GM18909 (cell line): ENCODE results near the gene PAOX.
"Not testable (repeated sequence)": the region's sequence is repeated elsewhere in the genome, so short reads cannot be mapped to it uniquely, and the experiment has no call there.

Experiments used
- ATAC-seq: cut with Tn5 transposase; IDR thresholded peaks from one replicate; pipeline ENCODE4 v1.9.1; 2021; ENCODE audit warnings: mild to moderate bottlenecking; ENCODE audit not compliant: unreplicated experiment, poor library complexity

PAOX gene

DNA sequence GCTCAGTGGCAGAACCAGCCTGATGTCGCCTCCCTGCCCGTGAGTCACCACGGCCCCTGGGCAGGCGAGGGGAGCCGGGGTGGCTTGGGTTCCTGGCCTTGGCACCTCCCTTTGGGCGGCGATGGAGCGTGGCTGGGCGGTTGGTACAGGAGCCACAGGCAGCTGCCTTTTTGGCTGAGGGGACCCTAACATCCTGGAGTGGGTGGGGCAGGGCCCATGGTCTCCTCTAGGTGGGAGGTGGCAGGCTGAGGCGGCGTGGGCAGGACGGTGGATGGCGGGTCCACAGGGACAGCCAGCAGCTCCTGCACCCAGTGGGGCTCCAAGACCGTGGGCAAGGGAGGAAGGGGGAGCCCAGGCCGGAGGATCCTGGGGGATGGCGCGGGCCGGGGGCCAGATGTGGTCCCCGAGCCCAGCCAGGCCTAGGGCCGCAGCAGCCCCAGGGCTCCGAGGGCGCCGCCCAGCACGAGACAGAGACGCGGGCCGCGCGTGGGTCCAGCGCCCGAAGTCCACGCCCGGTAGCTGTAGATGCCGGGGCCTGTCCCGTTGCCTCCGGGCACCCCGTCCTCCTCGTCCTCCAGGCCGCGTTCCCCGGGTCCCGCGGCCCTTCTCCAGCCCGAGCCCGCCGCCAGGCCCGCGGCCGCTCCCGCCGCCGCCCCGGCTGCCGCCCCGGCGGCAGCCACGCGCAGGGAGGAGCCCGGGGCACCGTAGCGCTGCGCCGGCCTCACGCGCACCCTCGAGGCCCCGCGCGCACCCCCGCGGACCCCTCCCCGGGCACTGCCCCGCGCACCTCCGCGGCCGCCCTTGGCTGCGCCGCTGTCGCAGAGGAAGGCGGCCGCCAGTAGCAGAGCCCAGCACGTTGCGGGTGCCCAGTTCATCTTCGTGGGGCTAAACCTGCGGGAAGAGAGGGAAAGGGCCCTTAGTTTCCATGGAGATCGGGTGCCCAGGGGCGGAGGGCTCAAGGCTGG lies 44.0 kb downstream of the PAOX start:
- no peak for ATAC-seq

DNA sequence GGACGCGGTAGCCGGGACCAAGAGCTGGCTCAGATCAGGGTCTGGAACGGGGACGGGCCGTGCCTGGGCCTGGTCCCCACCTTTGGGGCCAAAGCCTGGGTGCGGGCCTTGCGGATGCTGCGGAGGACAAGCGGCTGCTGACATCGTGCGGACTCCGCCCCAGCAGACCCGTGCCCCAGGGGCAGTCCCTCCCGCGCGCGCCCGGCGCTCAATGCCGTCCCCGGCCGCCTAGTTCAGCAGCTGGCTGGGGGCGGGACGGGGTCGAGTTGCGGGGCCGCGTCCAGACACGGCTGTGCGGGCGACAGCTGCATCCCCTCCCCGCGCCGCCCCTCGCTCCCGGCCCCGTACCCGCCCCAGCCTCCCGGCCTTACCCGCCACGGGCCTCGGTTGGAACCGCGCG lies 45.0 kb downstream of the PAOX start:
- ATAC-seq = not testable (repeated sequence)

DNA sequence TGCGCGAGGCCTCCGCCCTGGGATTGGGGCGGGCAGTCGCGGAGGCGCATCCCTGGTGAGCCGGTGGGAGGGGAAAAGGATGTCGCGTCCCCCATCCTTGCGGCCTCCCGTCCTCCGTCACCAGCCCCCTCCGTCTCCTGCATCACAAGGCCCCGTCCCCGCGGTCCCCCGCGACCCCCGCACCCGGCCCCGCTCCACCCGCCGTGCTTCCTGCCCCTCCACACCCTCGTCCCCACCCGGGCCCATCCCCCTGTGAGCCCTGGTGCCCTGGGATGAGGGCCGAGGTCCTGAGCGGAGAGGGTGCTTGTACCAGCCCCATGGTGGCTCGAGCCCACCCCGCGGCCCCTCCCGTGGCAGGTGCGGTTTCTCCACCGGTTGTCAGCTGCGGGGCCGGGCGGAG lies 45.5 kb downstream of the PAOX start, which contains the start of gene SPRN:
Gene SPRN (minus strand): TSS at position 25 of the 400 bp plus-strand sequence. CDS start 944 bp downstream, outside the sequence.
- ATAC-seq = not testable (repeated sequence)

DNA sequence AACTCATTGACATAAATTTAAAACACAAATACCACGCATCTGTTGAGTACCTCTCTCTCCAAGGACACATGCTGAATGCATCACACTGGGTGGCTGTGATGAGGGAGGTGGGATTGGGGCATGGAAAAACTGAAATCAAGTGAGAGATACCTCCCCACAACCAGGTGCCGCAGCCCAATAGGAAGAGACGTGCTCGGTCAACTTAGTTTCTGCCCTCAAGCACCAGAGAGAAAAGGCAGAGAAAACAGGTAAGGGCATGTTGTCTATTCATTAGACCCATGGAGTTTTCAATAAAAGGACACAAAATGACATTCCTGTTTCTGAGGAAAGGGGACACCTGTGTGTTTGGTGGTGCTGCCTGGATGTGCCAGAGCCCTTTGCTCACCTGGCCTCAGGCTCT lies 50.5 kb downstream of the PAOX start:
- ATAC-seq = not testable (repeated sequence)

DNA sequence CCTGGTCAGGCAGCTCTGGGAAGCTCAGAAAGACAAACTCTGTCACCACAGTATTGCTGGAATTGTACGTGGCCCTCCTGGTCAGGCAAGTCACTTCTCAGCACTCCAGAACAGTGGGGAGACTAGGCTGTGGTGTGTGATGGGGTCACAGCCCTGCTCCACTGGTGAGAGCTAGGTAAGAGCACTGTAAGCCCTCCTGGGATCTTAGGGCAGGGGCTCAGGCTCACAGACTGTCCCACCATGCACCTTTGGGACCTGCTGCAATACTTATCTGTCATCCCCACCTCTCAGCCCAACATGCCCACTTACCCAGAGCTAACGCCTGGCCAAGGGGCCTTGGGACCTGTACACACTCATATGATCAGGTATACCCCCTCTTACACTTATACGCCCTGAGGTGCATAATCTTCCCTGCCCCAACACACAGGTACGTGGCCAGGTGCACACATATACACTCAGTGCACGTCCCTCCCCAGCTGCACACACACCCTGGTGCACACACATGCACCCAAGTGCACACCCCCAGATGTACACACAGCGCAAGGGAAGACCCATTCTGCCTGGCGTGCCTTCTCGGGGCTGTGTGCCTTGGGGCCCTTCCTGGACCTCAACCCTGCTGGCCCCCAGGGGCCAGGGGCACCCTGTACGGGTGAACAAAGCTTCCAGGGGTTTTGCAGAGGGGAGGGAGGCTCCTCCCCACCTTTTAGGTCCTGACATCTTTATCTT lies 53.0 kb downstream of the PAOX start:
- not testable (repeated sequence) for ATAC-seq

DNA sequence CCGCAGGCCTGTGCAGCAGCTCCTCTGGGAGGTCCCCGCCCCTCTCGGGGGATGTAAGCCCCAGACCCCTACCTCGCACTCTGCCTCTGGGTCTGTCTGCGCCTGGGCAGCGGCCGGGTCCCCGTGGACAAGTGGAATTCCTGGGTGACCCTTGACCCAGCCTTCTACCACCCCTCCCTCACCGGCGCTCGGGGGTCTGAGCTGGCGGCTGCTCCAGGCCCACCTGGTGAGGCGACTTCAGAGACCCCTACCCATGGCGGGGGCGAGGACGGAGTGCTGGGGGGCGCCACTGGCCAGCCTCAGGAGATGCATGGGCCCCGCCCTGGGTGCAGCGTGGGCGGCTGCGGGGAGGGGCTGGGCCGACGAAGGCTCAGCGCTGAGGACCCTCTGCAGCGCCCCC lies 53.7 kb downstream of the PAOX start:
- not testable (repeated sequence) for ATAC-seq

DNA sequence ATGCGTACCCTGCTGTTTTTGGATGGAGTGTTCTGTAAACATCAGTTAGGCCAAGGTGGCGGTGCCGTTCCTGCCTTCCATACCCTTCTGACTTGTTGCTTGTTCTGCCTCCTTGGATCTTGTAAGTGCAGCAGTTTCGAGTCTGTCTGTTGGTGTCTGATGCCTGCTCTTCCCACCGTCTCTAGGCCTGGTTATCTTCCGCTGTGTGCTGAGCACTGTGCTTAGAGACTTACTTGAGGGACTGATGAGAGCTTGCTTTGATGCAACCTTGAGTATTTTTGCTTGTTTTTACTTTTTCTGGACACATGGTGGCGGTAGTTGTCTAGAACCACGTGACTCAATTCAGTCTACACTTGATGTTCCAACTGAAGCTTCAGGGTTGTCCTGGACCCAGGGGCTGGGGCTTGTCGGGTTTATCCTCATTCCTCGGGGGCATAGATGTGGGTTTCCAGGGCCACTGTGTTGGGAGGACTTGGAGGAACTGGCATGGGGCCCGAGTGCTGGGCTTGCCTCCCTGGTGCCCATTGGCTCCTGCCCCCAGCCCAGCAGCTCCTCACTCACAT lies 59.7 kb downstream of the PAOX start:
- peak; percentile 46 for ATAC-seq

DNA sequence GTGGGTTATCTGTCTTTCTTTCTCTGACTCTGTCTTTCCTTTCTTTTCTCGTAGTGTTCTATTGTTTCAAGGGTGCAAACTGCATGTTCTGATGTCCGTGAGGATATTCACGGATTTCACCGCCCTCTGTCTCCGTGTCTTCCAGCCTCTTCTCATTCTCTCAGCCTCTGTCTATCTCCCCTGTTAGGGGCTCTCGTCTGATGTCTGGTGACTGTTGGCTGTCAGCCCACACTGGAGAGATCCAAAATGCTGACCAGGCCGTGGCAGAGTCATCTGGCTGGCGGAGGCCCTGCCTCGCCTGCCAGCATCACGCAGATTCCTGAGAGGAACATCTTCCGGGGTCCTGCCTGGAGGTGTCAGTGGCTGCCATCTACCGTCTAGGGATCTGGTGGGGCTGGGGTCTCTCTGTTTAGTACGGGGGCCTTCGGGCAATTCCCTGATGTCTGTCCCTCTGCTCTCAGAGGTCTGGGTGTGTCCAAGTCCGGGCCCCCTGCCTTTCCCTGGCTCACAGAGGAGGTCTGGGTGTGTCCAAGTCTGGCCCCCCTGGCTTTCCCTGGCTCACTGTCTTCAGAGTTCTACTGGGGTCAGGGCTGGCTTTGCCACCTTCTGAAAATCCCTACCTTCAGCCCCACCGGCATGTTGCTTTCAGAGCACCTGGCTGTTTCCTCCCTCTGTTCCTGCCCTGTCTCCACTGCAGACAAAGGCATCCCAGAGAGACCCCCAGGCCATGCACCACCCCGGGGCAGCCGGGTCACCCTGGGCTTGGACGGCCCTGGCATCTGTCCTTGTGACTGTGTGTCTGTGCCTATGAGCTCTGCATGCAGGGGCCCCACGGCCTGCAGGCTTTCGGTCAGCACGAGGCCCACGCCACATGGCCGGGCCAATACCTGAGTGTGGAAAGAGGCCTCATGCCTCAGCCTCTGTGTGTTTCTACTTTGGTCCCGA lies 60.7 kb downstream of the PAOX start:
- no peak for ATAC-seq

DNA sequence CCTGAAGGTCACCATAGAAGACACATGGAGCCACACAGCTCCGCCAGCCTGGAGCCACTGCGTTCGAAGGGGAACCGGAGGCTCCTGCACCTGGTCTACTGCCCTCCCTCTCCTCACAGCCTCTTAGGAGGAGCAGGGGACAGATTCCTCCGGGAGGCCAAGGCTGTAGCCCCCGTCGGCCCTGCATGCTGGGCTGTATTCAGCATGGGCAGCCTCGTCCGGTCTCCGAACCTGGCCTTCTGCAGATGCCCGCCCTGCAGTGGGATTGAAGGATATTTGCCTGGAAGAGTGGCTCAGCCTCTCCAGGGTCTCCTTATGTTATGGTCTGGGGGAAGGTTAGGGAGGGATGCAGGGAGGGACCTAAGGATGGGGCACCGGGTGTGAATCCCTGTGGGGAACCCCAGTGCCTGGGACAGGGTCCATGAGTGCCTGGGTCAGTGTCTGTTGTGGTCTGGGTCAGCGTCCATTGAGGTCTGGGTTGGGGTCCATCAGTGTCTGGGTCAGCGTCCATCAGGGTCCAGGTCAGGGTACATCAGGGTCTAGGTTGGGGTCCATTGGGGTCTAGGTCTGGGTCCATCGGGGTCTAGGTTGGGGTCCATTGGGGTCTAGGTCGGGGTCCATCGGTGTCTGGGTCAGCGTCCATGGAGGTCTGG lies 61.7 kb downstream of the PAOX start:
- no peak for ATAC-seq
